ENCODE data around the gene OTUD5.

DNA sequence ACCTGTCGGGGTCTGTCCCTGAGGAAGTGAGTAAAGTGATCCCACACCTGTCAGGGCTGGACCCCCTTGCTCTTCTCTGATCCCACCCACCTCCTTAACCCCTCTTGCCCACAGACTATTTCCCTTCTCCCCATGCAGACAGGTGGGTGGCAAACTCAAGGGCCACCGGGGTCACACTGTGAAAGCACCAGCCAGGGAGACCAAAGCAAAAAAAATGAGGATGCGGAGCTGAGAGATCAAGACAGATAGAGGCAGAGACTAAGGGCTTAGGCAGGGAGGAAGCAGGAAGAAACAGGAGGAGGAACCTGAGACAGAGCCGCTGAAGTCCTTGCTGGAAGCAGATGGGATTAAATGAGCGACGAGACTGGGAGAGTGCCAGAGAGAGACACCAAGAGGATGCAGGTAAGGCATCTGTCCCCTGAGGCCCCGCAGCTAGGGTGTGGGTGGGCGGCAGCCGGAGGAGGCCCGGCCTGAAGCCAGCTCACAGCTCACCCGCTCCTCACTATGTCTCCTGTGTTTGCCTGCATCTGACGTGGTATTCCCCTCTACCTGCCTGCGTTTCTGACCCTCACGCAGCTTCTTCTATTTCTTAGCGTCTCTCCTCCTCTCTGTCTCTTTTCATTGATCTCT lies 67.0 kb downstream of the OTUD5 start:
- TF ChIP-seq POLR2A (IDR thresholded peaks at IDR 0.05), result no peak
- TF ChIP-seq, protein P1, sequence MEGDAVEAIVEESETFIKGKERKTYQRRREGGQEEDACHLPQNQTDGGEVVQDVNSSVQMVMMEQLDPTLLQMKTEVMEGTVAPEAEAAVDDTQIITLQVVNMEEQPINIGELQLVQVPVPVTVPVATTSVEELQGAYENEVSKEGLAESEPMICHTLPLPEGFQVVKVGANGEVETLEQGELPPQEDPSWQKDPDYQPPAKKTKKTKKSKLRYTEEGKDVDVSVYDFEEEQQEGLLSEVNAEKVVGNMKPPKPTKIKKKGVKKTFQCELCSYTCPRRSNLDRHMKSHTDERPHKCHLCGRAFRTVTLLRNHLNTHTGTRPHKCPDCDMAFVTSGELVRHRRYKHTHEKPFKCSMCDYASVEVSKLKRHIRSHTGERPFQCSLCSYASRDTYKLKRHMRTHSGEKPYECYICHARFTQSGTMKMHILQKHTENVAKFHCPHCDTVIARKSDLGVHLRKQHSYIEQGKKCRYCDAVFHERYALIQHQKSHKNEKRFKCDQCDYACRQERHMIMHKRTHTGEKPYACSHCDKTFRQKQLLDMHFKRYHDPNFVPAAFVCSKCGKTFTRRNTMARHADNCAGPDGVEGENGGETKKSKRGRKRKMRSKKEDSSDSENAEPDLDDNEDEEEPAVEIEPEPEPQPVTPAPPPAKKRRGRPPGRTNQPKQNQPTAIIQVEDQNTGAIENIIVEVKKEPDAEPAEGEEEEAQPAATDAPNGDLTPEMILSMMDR (IDR thresholded peaks at IDR 0.05), result no peak

Measured in heart left ventricle (tissue), 13 donors.